Skeletal muscle tissue (tissue), 4 donors: Measurements from ENCODE around the gene SH2D4B. TPM values are rescaled to one million over a fixed set of nuclear protein-coding genes. Genes with fewer than 3 reads are reported as not detected.
A peak's percentile ranks its signal among the peaks of the same experiment; 100 is the strongest.

Source experiments
- H3K27ac ChIP-seq: one replicate; pipeline ENCODE4 v1.7.0; 2013; ENCODE audit warnings: mild to moderate bottlenecking, low read depth, low read length, inconsistent platforms
- H3K27me3 ChIP-seq, 3 donors: one replicate each; pipeline ENCODE4 v1.7.0; 2013; ENCODE audit warnings: low read length in 3 of 3; ENCODE audit not compliant: control insufficient read depth in 3 of 3, insufficient read depth in 3 of 3
- H3K36me3 ChIP-seq, 3 donors: one replicate each; pipeline ENCODE4 v1.7.0; 2013; ENCODE audit warnings: low read length in 3 of 3; ENCODE audit not compliant: control insufficient read depth in 3 of 3, insufficient read depth in 3 of 3
- H3K4me1 ChIP-seq, 3 donors: one replicate each; pipeline ENCODE4 v1.7.0; 2013; ENCODE audit warnings: low read length in 3 of 3, mild to moderate bottlenecking in 3 of 3; ENCODE audit not compliant: control insufficient read depth in 3 of 3, insufficient read depth in 3 of 3
- H3K4me3 ChIP-seq, 3 donors: one replicate each; pipeline ENCODE4 v1.7.0; 2013; ENCODE audit warnings: low read length in 3 of 3
- H3K9ac ChIP-seq, 3 donors: one replicate each; pipeline ENCODE4 v1.7.0; 2013; ENCODE audit warnings: low read length in 3 of 3, mild to moderate bottlenecking in 3 of 3, moderate library complexity in 2 of 3, low read depth in 1 of 3
- H3K9me3 ChIP-seq, 3 donors: one replicate each; pipeline ENCODE4 v1.7.0; 2013; ENCODE audit warnings: low read length in 3 of 3; ENCODE audit not compliant: control insufficient read depth in 3 of 3
- total RNA-seq: library from RNA; depleted of rRNA; stranded (reverse); fragments of >200 nt; gene quantifications from one replicate; pipeline ENCODE4 v1.2.3, GENCODE V29; 2014
- donor health status: Osteomylitis.

SH2D4B gene
- total RNA-seq, 1 donor from 2014 or later, result under 0.01 TPM

DNA sequence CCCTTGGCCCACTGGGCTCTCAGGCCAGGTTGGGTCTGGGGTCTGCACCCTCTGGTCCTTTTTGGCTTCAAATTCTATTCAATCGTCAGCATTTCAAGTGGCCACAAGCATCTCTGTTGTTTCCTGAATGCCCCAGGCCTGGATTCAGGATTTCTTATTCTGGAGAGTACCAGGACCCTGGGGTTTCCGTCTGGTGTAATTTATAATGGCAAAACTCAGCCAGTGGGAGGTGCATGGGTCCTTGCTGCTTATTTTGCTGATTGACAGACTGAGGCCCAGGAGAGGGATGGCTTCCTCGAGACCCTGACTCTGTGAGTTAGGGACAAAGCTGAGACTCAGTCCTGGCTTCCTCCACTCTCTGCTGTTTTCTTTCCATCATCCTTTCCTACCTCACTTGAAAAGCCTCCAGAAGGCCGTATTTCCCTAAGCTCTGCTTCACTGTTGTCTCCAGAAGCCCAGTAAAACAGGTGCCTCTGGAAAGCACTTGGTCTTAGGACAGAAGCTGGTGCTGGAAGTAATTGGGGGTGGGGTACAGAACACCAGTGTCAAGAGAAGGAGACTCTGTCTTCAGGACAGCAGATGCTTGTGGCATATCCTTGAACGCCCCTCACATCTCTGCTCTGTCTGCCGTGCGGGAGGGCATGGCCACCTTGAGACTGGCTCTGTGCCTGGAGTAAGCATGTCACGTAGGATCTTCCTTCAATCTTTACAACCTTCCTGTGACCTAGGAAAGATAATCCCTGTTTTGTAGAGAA lies 39.4 kb upstream of the SH2D4B start:
- H3K4me1 ChIP-seq, result peaks cover 71 to 82% (median 75%) of the 10 kb centered on the region in 3 donors
- H3K27me3 ChIP-seq, result no peaks in the 10 kb centered on the region
- H3K27ac ChIP-seq, result peak overlapping the region; percentile 83
- H3K4me3 ChIP-seq, result peak overlapping the region; percentile 8 to 48 (median 24)
- H3K9me3 ChIP-seq, result no peaks in the 10 kb centered on the region
- H3K9ac ChIP-seq, result peak overlapping the region; percentile 2 to 55 (median 34)
- H3K36me3 ChIP-seq, result no peaks in the 10 kb centered on the region

DNA sequence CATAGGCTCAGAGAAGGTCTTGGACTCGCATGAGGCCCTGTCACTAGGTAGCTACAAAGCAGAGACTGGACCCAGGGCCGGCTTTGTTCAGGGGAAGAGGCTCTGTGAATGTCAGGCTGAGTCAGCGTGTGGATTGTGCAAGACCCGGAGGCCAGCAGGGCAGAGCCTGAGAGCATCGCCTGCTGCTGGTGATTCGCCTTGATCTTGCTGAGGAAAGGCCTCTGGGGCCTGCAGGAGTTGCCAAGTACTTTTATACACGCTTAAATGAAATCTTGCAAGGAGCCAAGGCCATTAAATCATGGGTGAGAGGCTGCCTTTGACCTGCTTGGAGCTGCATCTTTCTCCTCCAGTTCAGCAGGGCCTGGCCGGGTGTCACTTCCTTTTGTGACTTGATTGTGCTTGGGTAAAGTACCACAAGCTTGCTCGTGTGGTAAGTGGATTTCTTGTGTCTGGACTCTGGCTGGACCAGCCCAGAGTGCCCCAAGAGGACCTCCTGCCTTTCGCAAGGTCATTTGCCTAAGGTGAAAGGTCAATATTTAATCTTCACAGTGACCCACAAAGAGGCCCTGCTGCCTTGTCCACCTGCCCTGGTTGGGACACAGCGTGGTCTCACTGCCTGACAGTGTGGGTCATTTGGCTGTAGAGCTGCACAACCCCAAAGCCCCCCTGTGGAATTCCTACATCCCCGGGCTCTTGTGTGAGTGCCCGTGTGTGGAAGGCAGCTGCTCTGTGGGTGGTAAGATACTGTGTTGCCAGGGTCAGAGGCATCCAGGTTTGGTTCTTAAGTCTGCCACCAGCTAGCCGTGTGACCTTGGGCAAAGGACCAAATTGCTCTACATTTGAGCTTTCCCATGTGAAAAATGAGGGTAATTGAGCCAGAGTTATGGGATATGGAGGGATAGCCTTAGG lies 38.6 kb upstream of the SH2D4B start:
- Histone ChIP-seq H3K36me3 (no peaks in the 10 kb centered on the region), H3K9ac (peak overlapping the region; percentile 36 to 55 (median 50)), H3K27me3 (no peaks in the 10 kb centered on the region), H3K27ac (peak overlapping the region; percentile 83), H3K4me1 (peaks cover 70 to 80% (median 76%) of the 10 kb centered on the region in 3 donors), H3K4me3 (peak overlapping the region; percentile 8 to 48 (median 24)), H3K9me3 (no peaks in the 10 kb centered on the region)

DNA sequence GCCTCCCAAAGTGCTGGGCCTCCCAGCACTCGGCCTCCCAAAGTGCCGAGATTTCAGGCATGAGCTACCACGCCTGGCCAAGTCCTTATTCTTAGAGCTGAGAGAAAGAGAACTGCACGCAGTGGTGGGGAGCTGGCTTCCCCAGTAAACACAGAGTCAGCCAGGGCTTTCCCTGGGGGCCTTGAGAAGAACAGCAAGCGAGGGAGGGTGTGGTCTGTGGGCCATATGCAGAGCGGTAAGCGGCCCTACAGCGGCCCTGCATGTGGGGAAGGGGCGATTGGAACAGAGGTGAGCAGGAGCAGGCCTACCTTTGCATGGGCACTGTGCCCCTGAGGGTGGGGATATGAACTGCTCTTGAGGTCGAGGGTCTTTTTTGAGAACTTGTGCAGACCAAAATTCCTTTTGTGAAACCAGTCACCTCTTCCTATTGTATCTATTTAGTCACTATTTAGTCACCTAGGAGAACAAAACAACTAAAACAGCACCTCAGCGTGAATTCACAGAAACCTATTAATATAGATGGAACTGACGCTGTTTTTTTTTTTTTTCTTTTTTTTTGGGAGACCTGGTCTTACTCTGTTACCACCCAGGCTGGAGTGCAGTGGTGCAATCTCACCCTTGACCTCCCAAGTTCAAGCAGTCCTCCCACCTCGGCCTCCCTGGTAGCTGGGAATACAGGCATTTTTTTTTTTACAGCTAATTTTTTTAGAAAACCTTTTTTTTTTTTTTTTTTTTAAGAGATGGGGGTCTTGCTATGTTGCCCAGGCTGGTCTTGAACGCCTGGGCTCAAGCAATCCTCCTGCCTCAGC lies 36.9 kb upstream of the SH2D4B start:
- Histone ChIP-seq H3K4me1 (peaks cover 80 to 82% (median 80%) of the 10 kb centered on the region in 3 donors), H3K9ac (peak overlapping the region in 1 of 3 donors; percentile 33), H3K27ac (peak overlapping the region; percentile 83), H3K36me3 (peaks cover 0 to 2% (median 0%) of the 10 kb centered on the region in 3 donors), H3K9me3 (no peaks in the 10 kb centered on the region), H3K4me3 (no peak overlapping the region), H3K27me3 (no peaks in the 10 kb centered on the region)

DNA sequence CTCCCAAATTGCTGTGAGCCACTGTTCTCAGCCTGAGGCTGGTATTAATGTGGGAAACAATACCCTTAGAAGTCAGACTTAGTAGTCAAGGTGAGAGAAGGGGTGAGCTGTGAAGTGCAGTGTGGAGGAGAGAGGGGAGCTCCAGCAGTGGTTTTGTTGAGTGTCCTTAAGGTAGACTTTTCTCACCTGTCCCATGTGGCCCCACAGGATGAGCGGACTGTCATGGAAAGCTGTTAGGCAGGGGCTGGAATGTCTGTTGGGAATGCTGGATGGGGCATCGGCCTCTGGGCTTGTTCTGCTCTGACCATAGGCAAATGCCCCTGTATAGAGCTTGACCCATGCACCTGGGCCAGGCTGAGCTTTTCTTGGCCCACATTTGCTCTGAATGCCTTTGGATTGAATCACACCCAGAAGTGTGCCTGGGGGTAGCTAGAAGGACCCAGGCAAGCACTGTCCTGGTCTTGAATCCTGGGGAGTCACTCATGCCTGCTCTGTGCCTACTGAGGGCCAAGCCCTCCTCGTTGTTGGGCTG lies 36.3 kb upstream of the SH2D4B start:
- no peaks in the 10 kb centered on the region for H3K9me3 ChIP-seq
- H3K4me3 ChIP-seq, result no peak overlapping the region
- H3K27me3 ChIP-seq, result no peaks in the 10 kb centered on the region
- peaks cover 0 to 2% (median 0%) of the 10 kb centered on the region in 3 donors for H3K36me3 ChIP-seq
- peaks cover 81 to 85% (median 83%) of the 10 kb centered on the region in 3 donors for H3K4me1 ChIP-seq
- peak overlapping the region; percentile 7 for H3K27ac ChIP-seq
- H3K9ac ChIP-seq, result no peak overlapping the region

DNA sequence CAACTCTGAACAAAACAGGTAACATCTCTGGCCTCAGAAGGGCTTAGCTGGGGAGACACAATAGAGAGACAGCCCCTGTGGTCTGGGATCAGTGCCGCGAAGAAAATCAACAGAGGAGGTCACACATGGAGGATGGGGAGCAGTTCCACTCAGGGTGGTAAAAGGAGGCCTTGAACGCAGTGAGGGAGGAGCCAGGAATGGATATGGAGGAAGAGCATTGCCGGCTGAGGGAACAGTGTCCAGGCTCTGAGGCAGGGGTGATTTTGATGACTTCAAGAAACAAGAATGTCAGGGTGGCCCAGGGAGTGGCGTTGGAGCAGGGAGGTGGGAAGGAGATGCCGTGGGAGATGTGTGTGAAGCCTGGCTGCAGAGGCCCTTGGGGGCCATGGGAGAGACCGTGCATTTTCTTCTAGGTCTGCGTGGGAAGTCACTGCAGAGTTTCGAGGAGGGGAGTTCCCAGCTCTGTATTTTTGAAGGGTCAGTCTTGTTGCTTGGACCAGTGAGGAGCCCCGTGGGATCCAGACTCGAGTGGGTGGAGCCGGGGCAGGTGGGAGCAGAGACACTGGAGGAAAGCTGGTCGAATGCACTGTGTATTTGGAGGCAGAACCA lies 35.7 kb upstream of the SH2D4B start:
- H3K36me3 ChIP-seq, result peaks cover 0 to 4% (median under 1%) of the 10 kb centered on the region in 3 donors
- H3K27ac ChIP-seq, result peak overlapping the region; percentile 7
- H3K4me1 ChIP-seq, result peaks cover 80 to 84% (median 83%) of the 10 kb centered on the region in 3 donors
- H3K27me3 ChIP-seq, result no peaks in the 10 kb centered on the region
- H3K9ac ChIP-seq, result no peak overlapping the region
- no peaks in the 10 kb centered on the region for H3K9me3 ChIP-seq
- no peak overlapping the region for H3K4me3 ChIP-seq

DNA sequence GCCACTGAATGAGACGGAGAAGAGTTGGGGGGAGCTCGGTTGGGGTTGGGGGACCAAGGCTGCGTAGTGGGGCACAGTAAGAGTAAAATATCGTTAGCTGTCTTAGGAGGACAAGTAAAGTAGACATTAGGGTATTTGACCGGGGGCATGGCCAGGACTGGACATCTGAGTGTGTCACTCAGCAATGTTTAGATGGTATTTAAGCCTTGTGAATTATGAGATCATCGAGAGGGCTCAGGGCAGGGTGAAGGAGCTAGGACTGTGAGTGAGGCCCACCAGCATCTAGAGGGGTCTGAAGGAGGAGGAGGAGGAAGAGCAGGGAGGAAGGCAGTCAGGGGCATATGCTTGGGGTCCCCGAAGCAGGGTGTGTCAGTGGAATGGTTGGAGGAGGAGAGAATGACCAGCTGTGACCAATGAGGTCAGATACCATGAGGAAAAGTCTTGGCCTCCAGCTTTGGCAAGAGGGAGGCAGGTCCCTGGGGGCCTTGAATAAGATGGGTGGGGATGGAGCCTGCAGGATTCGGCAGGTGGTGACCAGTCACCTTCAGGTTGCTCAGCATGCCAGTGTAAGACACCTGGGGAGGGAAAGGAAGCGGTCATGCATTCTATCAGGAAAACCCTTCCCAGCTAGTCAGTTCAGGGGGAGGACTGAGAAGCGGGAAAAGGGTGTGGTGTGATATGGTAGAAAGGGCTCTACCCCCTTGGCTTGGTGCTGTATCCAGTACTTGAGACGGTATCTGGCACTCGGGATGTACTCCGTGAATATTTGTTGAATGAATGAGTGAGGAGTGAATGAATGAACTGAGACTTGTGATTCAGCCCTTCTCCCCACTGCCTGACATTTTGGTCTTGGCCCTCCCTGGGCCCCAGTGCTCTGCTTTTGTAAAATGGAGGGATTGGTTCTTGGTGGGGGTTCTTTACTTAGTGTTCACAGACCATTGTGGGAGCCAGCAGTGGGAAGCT lies 34.8 kb upstream of the SH2D4B start:
- no peak overlapping the region for H3K4me3 ChIP-seq
- peaks cover 72 to 78% (median 76%) of the 10 kb centered on the region in 3 donors for H3K4me1 ChIP-seq
- peak overlapping the region; percentile 38 for H3K27ac ChIP-seq
- H3K36me3 ChIP-seq, result peaks cover 0 to 5% (median 4%) of the 10 kb centered on the region in 3 donors
- no peaks in the 10 kb centered on the region for H3K9me3 ChIP-seq
- H3K9ac ChIP-seq, result no peak overlapping the region
- no peaks in the 10 kb centered on the region for H3K27me3 ChIP-seq

DNA sequence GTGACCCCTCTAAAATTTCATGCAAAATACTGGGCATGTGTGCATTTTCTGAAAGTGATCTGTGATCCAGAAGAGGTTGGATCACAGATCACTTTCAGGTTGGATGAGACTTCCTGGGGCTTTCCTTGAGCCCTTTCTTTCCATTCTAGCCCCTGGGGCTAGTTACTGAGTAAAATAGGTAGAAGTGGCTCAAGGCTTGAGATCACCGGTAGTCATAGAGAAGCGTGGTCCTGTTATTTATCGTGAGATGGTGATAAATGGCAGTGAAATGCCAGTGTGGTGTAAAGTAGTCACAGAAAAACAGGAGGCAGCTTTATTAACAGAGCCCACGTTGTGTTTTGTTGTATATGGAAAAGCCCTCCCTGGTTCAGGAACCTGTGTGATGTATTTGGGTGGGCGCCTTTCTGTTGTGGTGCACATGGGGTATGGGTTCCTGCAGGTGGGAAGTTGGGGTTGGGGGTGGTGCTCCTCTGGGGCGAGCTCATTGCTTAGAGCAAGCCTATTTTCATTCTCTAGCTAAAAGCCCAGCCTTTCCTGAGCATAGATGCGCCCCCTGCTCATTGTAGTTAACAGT lies 34.0 kb upstream of the SH2D4B start:
- Histone ChIP-seq H3K9ac (peak overlapping the region in 1 of 3 donors; percentile 45), H3K9me3 (no peaks in the 10 kb centered on the region), H3K27ac (peak overlapping the region; percentile 36), H3K36me3 (peaks cover 0 to 8% (median 5%) of the 10 kb centered on the region in 3 donors), H3K4me3 (no peak overlapping the region), H3K27me3 (no peaks in the 10 kb centered on the region), H3K4me1 (peaks cover 66 to 73% (median 72%) of the 10 kb centered on the region in 3 donors)

DNA sequence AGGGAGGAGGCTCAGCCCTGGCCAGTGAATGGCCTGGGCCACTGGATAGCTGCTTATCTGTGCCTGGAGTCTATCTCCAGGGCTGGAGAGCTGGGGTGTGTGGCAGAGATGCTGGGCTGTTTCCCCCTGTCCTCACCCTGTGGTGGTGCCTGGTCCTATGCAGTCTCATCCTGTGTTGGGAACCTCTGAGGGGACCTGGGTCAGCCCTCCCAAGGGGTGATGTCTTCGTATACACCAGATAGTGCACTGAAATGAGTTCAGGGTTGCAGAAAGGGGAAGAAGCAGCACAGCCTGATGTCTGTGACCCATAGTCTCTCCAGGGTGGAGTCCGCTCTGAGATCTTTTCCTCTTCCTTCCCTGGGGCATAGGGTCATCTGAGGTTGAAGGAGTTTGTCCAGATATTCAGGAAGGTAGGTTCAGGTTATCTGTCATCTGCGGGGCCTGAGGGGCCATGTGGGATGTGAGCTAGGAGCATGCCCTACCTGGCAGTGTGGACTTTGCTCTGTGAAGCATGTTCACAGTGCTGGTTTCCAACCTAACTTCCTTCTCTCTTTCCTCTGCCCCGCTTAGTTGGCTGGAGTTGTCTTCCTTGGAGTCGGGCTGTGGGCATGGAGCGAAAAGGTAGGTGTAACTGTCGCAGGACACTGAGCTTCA lies 33.4 kb upstream of the SH2D4B start:
- Histone ChIP-seq H3K9ac (peak overlapping the region in 2 of 3 donors; percentile 30 to 45), H3K4me1 (peaks cover 65 to 73% (median 72%) of the 10 kb centered on the region in 3 donors), H3K9me3 (no peaks in the 10 kb centered on the region), H3K4me3 (no peak overlapping the region), H3K36me3 (peaks cover 6 to 8% (median 7%) of the 10 kb centered on the region in 3 donors), H3K27ac (peak overlapping the region; percentile 36), H3K27me3 (no peaks in the 10 kb centered on the region)
